ENCODE measurements around the gene PPP6R1. TPM values are rescaled to one million over a fixed set of nuclear protein-coding genes. Genes with fewer than 3 reads are reported as not detected.

The PPP6R1 gene
- total and polyA plus RNA-seq, 2 donors (not counting 1 experiment from before 2014, with no cell fraction given) = 28.5 to 34.0 TPM

DNA sequence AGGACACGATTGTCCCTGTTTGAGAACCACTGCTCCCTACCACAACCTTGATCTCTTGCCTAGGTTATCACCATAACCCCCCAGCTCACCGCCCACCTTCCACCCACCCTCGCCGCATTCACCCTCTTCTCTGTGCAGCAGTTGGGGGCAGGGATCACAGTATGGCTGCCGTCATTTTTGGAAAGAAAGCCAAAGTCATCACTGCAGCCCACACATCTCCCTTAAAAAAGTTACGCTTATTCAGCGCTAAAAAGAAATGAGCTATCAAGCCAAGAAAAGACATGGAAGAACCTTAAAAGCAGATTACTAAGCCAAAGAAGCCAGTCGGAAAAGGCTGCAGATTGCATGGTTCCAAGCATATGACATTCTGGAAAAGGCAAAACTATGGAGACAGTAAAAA lies 10.5 kb upstream of the PPP6R1 start:
- H3K4me3 ChIP-seq (replicated peaks in 1 of 4; ENCODE audit: control extremely low read depth in 1 of 4, insufficient read depth in 1 of 4, low read depth in 3 of 4, low read length in 4 of 4) = no peak overlapping the region
- peaks cover 4% of the 10 kb centered on the region for H3K36me3 ChIP-seq (ENCODE audit: control insufficient read depth, insufficient read depth, low read length)
- no peak overlapping the region for H3K27ac ChIP-seq (ENCODE audit: insufficient read depth, low read length)
- H3K4me2 ChIP-seq (ENCODE audit: extremely low read depth, insufficient read depth, low read length) = no peak overlapping the region
- TF ChIP-seq, protein P1, sequence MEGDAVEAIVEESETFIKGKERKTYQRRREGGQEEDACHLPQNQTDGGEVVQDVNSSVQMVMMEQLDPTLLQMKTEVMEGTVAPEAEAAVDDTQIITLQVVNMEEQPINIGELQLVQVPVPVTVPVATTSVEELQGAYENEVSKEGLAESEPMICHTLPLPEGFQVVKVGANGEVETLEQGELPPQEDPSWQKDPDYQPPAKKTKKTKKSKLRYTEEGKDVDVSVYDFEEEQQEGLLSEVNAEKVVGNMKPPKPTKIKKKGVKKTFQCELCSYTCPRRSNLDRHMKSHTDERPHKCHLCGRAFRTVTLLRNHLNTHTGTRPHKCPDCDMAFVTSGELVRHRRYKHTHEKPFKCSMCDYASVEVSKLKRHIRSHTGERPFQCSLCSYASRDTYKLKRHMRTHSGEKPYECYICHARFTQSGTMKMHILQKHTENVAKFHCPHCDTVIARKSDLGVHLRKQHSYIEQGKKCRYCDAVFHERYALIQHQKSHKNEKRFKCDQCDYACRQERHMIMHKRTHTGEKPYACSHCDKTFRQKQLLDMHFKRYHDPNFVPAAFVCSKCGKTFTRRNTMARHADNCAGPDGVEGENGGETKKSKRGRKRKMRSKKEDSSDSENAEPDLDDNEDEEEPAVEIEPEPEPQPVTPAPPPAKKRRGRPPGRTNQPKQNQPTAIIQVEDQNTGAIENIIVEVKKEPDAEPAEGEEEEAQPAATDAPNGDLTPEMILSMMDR (conservative IDR thresholded peaks at IDR 0.05 in 1 of 2, IDR thresholded peaks at IDR 0.05 in 1 of 2; ENCODE audit: low read depth in 1 of 2, low read length in 2 of 2) = no peak
- TF ChIP-seq EZH2 (IDR thresholded peaks at IDR 0.05; ENCODE audit: low read length, missing control alignments) = no peak
- H3K4me1 ChIP-seq (ENCODE audit: control insufficient read depth, extremely low read depth, insufficient read depth, low read length) = no peaks in the 10 kb centered on the region
- DNase-seq (ENCODE audit: low read depth in 2 of 2) = no peak
- H2AFZ ChIP-seq (ENCODE audit: low read length) = no peak overlapping the region
- H3K27me3 ChIP-seq (ENCODE audit: control insufficient read depth, insufficient read depth, low read length) = no peaks in the 10 kb centered on the region
- H3K9me3 ChIP-seq (ENCODE audit: control insufficient read depth, insufficient read depth, low read depth, low read length) = no peaks in the 10 kb centered on the region
- H3K9ac ChIP-seq (ENCODE audit: insufficient read depth, low read length) = no peak overlapping the region
- no peaks in the 10 kb centered on the region for H4K20me1 ChIP-seq (ENCODE audit: control insufficient read depth, extremely low read depth, insufficient read depth, low read length)
- H3K79me2 ChIP-seq (ENCODE audit: control insufficient read depth, insufficient read depth, low read length) = peaks cover 2% of the 10 kb centered on the region

DNA sequence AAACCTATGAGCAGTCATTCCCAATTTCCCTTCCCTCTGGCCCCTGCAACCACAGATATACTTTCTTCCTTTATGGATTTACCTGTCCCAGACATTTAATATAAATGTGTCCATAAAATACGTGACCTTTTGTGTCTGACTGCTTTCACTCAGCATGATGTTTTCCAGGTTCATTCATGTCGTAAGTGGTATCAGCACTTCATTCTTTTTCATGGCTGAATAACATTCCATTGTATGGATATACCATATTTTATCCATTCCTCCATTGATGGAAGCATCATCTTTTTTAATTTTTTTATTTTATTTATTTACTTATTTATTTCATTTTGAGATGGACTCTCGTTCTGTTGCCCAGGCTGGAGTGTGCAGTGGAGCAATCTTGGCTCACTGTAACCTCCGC lies 8.0 kb upstream of the PPP6R1 start:
- Histone ChIP-seq H2AFZ (ENCODE audit: low read length) (no peak overlapping the region), H3K4me3 (replicated peaks in 1 of 4; ENCODE audit: control extremely low read depth in 1 of 4, insufficient read depth in 1 of 4, low read depth in 3 of 4, low read length in 4 of 4) (no peak overlapping the region), H3K79me2 (ENCODE audit: control insufficient read depth, insufficient read depth, low read length) (peaks cover 2% of the 10 kb centered on the region), H3K9ac (ENCODE audit: insufficient read depth, low read length) (no peak overlapping the region), H3K27me3 (ENCODE audit: control insufficient read depth, insufficient read depth, low read length) (no peaks in the 10 kb centered on the region), H3K36me3 (ENCODE audit: control insufficient read depth, insufficient read depth, low read length) (peaks cover 2% of the 10 kb centered on the region), H3K27ac (ENCODE audit: insufficient read depth, low read length) (no peak overlapping the region), H3K4me1 (ENCODE audit: control insufficient read depth, extremely low read depth, insufficient read depth, low read length) (no peaks in the 10 kb centered on the region), H3K4me2 (ENCODE audit: extremely low read depth, insufficient read depth, low read length) (no peak overlapping the region), H4K20me1 (ENCODE audit: control insufficient read depth, extremely low read depth, insufficient read depth, low read length) (no peaks in the 10 kb centered on the region), H3K9me3 (ENCODE audit: control insufficient read depth, insufficient read depth, low read depth, low read length) (no peaks in the 10 kb centered on the region)
- no peak for DNase-seq (ENCODE audit: low read depth in 2 of 2)
- no peak for TF ChIP-seq EZH2 (IDR thresholded peaks at IDR 0.05; ENCODE audit: low read length, missing control alignments)
- TF ChIP-seq, protein P1 (conservative IDR thresholded peaks at IDR 0.05 in 1 of 2, IDR thresholded peaks at IDR 0.05 in 1 of 2; ENCODE audit: low read depth in 1 of 2, low read length in 2 of 2) = no peak

DNA sequence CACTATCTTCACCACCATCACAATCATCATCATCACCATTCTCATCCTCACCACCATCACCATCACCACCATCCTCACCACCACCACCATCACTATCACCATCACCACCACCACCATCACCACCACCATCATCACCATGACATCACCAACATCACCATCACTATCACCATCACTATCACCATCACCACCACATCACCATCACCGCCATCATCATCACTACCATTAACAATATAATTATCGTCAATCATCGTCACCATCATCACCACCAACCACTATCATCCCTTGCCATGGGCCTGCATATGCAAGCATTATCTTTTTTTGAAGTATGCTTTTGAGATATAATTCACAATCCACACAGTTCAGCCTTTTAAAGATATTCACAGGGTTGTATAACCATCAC lies 7.6 kb upstream of the PPP6R1 start:
- Histone ChIP-seq H3K9ac (ENCODE audit: insufficient read depth, low read length) (no peak overlapping the region), H3K4me3 (replicated peaks in 1 of 4; ENCODE audit: control extremely low read depth in 1 of 4, insufficient read depth in 1 of 4, low read depth in 3 of 4, low read length in 4 of 4) (no peak overlapping the region), H3K27ac (ENCODE audit: insufficient read depth, low read length) (no peak overlapping the region), H3K4me2 (ENCODE audit: extremely low read depth, insufficient read depth, low read length) (no peak overlapping the region), H3K4me1 (ENCODE audit: control insufficient read depth, extremely low read depth, insufficient read depth, low read length) (no peaks in the 10 kb centered on the region), H4K20me1 (ENCODE audit: control insufficient read depth, extremely low read depth, insufficient read depth, low read length) (no peaks in the 10 kb centered on the region), H2AFZ (ENCODE audit: low read length) (no peak overlapping the region), H3K36me3 (ENCODE audit: control insufficient read depth, insufficient read depth, low read length) (peaks cover 2% of the 10 kb centered on the region), H3K27me3 (ENCODE audit: control insufficient read depth, insufficient read depth, low read length) (no peaks in the 10 kb centered on the region), H3K9me3 (ENCODE audit: control insufficient read depth, insufficient read depth, low read depth, low read length) (no peaks in the 10 kb centered on the region), H3K79me2 (ENCODE audit: control insufficient read depth, insufficient read depth, low read length) (peaks cover 2% of the 10 kb centered on the region)
- TF ChIP-seq EZH2 (IDR thresholded peaks at IDR 0.05; ENCODE audit: low read length, missing control alignments) = no peak
- TF ChIP-seq, protein P1 (conservative IDR thresholded peaks at IDR 0.05 in 1 of 2, IDR thresholded peaks at IDR 0.05 in 1 of 2; ENCODE audit: low read depth in 1 of 2, low read length in 2 of 2) = no peak
- DNase-seq (ENCODE audit: low read depth in 2 of 2) = no peak

Data from fibroblast of lung (primary cell).